GM19240 (cell line): ENCODE measurements around the gene ADORA1.

ENCODE experiments used
- DNase-seq: peaks from one replicate; pipeline ENCODE4 v3.0.0; 2011; ENCODE audit warnings: low spot score; ENCODE audit not compliant: insufficient read length

ADORA1 gene

DNA sequence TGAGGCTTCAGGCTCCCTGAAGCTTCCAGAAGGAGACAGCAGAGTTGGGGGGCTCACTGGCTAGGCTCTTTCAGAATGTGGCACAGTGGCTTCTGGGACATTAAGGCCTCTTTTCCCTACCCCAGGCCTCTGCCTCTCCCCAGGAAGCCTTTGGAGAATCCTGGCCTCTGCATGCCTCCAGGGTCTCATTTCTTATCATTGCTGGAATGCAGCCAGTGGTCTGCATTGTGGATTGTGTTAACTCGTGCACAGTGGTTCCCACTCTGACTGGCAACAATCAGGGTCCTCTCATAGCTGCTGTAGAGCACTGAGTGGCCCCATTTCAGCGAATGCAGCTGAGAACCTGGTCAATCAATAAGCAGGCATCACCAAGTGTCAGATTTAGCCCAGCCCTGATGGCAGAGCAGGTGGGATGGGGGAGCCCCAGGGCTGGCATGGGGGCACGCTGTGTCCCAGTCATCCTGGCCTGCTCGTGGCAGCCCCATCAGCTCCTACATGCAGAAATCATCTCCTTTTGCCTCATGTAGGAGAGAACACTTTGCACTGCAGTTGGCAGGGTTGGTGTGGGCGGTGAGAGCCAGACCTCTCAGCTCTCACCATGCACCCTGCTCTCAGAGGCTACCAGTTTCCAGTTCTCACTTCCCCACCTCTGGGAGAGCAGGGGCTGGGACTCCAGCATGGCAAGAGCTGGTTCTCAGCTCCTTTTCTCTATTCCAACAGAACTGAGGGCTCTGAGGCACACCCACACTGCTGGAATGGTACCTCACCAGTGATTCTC lies 13.4 kb downstream of the ADORA1 start:
- DNase-seq = no peak

DNA sequence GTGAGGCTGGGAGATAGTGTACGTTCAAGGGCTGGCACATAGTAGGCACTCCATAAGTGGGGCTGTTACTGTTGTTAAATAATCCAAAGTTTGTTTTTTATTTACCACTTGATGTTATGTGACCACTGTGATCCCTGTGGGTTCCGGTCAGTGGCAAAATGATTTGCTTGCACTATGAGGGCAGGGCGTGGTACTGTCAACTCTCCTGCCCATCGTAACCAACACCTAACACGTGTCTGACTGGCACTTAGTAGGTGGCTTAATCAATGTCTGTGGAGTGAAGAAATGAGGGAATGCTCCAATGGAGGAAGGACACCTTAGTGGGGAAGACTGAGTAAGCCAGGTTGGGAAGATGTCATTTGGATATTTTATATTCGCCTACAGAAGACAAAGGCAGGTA lies 14.6 kb downstream of the ADORA1 start:
- no peak for DNase-seq

DNA sequence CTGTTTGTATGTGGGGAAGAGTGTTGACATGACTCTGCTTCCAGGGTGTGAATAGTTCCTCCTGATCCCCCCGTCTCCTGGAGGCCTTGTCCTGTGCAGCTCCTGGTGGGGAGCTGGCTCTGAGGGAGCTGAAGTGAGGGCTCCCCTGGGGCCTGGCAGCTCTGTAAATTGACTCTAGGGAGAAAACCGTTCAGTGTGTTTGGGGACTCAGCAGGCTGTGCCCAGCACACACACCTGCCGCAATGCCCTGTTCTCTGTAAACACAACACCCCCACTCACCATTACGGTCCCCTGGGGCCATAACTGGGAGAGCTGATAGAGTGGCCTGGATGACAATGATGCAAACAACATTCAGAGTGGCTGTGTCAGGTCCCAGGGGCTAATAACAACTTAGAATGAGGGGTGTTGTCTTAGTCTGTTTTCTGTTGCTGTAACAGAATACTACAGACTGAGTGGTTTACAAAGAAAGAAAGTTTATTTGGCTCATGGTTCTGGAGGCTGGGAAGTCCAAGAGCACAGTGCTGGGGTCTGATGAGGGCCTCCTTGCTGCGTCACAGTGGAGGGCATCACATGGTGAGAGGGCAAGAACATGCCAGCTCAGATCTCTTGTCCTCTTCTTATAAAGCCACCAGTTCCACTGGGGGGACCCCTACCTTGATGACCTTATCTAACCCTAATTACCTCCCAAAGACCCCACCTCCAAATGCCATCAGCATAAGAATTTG lies 15.3 kb downstream of the ADORA1 start:
- DNase-seq = no peak

DNA sequence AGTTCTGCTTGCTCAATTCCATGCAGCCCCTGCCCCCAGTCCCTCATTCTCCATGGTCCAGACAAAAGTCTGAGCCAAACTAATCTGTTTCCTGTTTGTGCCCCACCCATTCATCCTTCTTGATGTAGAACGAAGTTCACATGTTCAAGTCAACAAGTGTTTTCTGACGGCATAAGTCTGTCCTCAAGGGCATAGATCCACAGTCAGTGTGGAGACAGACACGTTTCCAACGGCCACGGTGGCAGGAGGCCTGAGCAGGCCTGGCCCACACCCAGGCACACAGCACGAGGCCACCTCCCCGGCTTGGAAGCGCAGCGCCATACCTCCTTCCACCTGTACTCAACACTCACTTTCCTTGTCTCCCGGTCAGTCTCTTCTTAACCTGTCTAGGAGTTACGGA lies 16.1 kb downstream of the ADORA1 start:
- DNase-seq = no peak

DNA sequence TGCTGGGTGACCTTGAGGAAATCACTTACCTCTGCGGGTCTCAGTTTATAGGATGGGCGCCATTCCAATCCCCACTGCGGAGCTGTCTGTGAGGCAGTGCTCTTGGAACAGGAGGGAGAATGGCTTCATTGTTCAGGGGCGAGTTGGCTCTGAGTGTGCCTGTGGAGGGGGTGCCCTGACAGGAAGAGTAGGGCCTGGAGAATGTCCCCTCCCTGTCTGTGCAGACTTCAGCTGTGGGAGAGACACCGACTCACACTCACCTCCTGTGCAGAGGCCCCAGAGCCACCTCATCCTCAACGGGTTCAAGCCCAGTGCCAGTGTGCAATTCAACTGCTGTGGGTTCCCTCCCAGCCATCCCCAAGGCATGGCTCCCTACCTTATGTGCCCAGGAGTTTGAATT lies 17.1 kb downstream of the ADORA1 start:
- no peak for DNase-seq

DNA sequence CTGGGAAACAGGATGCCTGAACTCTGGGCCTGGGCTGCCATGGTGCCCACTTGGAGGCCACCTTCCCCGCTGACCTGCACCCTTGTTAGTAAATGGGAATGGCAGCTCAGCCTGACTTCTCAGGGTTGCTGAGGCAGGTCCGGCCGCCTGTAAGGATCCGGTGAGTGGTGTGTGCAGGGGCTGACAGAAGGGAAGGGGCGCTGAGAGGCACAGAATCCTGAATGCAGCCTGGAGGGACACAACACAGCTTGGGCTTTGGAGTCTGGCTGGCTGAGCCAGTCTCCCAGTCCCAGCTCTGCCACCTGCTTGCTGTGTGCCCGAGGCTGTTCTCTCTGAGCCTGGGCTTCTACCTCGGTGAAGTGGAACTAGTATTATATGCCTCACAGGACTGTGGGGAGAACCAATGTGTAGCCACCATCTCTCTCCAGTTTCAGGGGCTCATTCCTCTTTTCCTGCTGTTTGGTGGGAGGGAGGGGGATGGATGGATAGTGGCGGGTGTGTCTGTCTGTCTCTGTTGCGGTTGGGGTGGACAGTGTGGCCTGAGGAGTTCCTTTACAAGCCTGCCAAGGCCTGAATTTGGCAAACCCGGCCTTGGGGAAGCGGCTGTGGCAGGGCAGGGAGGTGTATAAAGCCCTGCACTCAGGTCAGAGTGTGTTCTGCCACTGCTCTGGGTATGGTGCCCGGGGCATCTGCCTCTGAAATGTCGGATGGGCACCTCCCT lies 18.0 kb downstream of the ADORA1 start:
- no peak for DNase-seq

DNA sequence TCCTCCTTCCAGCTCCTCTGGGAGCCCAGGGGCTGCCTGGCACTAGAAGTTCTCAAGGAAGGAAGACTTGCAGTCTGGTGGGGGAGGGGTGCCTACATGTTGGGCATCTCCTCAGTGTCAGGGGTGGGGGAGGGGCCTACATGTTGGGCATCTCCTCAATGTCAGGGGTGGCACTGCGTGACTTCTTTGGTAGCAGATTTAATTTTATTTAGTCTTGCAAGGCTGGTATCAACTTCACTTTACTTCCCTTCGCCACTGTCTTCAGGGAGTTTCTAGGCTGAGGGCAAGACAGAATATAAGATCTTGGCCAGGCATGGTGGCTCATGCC lies 18.5 kb downstream of the ADORA1 start:
- no peak for DNase-seq

DNA sequence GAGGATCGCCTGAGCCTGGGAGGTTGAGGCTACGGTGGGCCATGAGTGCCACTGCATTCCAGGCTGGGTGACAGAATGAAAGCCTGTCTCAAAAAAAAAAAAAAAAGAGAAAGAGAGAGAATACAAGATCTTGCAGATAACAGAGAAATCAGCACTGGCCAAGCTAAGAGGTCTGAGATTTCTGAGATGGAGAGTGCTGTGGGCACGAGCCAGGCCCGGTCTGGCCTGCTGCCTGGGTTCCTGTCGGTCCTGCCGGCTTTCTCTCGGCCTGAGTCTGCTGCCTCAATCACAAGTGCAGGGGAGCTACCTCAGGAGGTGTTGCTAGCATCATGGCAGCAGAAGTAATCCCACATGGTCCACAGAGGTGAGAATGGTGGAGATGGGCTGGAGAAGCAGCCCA lies 19.0 kb downstream of the ADORA1 start:
- no peak for DNase-seq

DNA sequence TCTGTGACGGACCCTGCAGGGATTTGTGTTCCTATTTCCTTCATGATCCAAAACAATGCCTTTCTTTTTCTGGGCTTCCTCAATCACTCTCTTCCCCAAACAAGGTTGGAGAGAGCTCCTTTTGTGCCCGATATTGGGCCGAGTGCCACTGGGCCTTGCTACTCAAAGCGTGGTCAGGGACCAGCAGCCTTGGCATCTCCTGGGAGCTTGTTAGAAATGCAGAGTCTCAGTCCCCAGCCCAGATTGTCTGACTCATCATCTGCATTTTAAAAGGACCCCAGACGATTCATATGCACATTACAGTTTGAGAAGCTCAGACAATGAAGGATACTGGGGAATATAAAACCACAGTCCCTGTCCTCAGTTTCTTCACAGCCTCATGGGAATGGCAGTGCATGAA lies 19.9 kb downstream of the ADORA1 start:
- no peak for DNase-seq

DNA sequence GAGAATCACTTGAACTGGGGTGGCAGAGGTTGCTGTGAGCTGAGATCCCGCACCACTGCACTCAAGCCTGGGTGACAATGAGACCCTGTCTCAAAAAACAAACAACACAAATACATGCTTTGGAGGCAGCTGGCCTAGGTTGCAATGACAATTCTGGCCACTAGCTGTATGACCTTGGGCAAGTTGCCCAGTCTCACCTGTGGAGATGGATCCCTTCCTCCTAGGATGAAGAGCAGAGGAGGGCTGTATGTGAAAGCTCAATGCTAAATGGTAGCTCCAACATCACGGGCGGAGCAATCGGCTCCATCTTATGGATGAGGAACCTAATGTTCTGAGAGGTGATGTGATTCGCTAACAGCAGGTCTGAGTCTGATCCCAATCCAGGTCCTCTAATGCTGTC lies 20.6 kb downstream of the ADORA1 start:
- DNase-seq = no peak

DNA sequence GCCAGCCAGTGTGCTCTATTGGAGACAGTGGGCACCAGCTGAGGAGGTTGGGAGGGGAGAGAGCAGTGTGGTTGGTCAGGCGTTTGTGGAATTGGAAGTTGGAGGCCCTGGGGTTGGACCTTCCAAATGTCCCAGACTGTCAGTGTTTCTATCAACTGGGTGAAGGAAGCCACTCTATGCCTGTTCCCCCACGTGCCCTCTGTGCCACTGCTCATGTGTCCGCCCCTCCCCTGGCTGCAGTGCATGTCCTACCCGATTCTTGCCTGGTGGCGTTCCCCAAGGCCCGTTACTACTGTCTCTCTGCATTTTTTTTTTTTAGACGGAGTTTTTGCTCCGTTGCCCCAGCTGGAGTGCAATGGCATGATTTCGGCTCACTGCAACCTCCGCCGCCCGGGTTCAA lies 21.1 kb downstream of the ADORA1 start:
- DNase-seq = no peak

DNA sequence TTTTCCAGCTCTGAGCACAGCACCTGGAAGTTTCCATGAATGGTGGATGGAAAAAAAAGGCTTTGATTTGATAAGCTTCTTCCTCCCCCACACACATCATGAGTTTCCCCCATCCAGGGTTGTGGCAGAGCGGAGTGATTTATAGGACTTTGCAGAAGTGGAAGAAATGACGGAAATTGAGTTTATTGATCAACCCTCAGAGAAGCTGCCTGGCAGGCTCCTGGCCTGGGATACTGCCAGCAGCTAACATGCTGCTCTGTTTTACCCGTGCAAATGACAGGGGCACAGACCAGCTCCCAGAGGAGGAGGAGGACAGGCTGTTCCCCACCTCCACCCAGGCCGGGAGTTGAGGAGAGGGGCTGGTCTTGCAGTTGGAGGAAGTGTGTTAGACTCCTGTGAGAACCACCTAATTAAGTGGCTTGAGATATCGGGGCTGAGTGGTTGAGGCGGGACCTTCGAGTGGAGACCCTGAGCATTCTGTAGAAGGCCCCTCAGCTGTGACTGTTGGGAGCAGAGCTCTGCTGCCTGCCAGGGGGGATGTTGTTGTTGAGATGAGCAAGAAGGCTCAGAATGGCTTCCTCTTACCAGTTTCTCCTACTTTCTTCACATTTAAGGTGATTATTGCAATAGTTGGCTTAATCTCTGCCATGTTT lies 21.8 kb downstream of the ADORA1 start:
- DNase-seq = no peak

DNA sequence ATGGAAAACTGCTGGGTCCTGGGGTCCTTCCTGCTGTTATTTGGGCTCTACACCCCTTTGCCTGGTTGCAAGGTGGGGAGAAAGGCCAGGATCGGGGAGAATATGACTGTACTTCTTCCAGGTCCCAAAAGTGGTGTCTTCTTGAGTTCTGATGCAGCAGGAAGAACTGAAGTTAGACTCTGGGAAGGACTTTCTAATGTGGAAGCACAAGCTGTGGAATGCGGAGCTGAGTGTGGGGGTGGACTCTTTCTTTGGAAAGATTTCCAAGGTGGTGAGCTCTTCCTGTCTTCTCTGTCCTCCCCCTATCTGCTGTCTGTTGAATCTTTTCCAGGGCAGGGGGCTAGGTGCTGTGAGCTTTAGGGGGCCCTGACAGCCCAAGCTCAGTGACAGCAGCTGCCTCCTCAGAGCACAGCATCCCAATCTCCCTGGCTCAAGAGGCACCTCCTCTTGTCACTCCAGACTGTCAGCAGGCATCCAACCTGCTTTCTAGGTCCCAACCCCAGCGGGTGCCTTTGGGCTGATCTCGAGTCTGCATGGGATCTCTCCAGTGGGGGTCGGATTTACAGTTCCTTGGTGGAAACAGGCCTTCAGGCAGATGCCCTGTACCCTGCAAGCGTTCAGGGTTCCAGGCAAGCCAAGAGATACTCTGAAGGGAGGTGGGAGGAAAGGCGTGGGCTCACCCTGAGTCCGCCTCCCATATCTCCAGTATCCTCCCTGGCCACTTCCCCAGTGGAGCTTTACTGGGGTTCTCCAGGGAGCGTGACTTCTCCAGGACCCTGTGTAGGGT lies 23.2 kb downstream of the ADORA1 start:
- DNase-seq = no peak

DNA sequence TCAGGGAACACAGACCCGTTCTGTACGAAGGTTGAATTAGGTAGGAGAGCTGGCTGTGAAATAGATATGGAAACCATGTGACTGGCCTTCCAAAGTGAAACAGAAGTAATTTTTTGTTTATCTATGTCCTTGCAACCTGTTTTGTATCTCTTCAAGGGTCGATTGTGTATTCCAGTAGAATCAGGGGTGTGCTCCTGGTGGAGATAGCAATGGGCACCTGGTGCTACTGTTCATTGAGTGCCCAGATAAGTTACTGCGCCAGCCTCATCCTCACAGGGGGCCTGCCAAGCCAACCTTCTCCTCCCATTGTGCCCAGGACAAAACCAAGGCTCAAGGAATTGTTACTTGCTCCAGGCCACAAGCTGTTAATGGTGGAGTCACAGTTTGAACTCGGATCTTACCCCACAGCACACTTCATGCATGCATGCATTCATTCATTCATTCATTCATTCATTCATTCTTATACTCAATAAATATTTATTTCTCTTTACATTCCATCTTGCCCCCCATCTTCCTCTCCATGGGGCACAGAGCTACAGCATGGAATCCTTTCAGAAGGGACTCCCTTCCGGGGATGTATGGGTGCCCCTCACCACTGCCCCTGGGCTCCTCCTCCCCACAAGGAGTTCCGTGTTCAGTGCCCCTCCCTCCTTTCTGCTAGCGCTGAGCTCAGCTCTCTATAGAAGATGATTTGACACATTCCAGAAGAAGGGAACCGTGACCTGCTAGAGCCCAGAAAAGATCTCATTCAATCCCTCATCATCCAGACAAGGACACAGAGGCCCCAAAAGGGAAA lies 24.0 kb downstream of the ADORA1 start:
- DNase-seq = no peak

DNA sequence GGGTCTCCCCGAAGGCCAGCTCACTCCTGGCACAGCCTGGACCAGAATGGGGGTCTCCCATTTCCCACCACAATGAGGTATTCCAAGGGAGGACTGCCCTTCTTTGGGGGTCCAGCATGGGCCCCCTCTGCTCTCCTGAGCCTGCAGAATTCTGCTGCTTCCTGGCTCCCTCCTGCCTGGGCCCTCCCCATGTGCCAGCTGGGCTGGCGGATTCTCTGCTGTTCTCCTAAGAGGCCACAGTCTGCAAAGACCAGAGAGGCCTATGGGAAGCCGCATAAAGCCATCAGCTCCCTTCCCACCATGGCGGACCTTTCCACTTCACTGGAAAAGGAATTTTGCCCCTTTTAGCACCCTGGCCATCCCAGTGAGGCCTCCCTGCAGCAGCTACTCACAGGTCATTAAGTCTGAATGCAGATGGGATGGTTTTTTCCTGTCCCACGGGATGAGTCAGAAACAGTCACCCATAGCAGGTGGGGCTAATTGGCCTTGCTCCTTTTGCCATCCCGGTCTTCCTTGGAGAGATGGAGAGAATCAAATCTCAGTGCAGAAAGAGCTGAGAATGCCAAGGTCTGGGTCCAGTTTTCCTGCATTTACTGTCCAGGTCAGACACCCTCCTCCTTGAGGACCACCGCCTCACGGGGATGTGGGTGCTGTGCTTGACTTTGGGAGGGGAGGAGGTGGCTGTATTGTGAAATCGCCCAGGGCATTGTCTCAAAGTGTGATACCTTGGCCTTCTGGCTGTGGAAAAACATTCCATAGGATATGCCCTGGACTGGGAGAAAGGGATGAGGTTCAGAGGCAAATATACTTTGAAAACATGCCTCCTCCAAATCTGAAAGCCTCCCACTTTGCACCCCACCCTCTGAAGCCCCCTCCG lies 24.9 kb downstream of the ADORA1 start:
- DNase-seq = no peak

DNA sequence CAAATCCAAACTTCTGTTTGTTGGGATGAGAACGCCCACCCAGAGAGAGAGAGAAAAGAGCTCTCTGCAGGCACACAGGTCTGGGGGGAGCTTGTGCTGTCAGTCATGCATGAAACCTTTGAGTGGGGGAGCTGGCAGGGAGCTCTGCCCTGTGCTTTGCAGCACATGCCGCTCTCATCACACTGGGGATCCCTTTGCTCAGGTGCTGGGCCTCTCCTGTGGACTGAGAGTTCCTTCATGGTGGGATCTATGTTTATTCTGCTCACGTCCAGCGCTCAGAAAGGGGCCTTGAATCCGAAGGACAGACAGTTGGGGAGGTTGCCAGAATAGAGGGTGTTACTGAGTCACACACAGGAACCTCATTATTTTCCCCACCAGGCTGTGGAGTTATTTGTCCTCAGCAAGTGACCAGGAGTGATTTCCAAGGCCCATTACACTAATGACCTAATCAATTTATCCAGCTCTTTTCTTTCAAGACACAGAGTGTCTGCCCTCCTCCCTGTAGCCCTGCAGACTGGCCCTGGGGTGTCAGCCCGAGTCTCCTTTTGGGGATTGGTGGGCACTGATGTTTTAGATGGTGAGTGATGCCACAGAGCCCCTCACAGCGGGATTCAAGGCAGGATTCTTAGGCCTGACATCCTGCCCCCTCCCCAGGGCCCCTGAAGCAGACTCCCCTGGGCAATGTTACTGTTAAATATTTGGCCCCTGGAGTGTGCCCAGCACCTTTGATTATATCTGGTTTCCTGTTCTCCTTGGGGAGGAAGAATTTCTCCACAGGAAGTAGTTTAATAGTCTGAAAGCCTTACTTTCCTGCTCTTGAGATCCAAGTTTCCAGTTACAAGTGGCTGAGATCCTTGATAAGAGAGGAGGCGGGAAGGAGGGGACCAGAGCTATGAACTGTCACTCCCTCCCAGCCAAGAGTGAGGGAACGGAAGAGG lies 25.8 kb downstream of the ADORA1 start:
- no peak for DNase-seq

DNA sequence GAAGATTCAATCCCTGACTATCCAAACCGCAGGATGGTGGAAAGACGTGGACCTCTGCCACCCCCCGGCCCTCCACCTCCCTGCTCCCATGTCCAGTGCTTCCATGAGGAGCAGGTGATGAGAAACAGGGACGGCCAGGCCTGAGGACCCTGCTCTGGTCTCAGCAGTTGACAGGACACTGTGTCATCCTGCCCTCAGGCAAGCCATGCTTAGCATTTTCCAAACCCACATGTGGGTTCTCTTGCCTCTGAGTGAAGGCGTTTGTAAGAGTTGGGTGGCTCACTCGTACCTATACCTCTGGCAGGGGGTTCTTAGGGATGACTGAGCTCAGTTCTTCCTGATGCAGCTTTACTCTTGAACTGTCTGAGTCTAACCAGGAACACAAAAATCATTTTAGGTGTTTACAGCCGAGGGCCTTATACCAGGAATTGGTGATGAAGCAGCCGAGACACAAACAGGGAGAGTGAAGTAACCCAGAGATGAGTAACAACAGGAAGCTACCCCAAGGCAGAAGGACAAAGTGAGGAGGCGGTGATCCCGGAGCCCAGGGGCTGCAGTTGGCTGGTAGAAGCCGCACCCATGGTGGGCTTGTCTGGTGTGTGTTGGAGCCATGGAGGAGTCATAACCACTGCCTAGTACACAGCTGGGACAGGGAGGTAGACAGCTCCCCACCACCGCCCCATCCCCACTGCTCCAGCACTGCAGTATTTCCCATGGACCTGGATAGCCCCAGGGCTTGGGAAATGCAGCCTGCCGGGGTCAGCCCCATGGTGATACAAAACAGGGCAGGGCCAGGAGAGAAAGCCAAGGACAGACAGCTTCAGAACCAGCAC lies 26.7 kb downstream of the ADORA1 start:
- DNase-seq = no peak
